ENCODE data around the gene ARVCF.

The ARVCF gene

DNA sequence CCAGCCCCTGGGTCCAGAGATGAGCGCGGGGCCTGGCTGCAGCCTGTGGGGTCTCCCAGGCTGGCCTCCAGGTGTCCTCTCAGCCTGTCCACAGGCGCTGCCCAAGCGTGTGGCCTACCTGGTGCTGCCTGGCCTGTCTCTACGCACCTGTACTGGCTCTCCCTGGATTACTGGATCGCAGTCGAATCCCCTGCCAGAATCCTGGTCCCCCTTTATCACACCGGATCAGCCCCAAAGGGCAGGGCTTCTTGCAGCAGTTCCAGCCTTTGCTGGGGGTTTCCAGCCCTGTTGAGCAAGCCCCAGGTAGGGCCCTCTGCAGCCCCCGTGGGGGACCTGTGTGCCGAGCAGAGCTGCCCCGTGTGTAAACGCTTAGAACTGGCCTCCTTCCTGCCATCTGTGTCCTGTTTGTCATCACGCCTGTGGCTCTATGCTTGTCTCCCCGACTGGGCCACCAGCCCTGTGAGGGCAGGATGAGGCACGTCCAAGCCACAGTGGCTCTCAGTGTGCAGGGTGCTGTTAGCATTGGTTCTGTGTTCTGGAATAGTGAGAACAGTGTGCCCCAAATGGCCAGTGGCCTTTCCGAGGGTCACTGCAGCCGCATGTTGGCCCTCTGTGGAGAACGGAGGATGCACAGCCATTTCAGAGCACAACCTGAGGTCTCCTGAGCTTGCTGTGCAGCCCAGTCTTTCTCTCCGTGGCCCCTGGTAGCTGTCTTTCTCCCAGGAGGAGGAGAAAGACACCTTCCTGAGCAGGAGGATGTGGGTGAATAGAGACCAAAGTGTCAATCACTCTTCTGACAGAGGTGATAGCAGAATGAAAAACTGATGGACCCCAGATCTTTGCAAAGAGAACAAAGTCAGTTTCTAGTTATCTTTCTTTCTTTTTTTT is 61.1 kb downstream of the ARVCF start:
- TF ChIP-seq TAF1 (IDR thresholded peaks at IDR 0.05; ENCODE audit: borderline replicate concordance, insufficient read depth, low read length) (no peak), POLR2AphosphoS5 (IDR thresholded peaks at IDR 0.05; ENCODE audit: low read depth, low read length) (no peak), FOXP2 (optimal IDR thresholded peaks at IDR 0.05; ENCODE audit: borderline replicate concordance, extremely low read depth, extremely low read length, insufficient read depth) (no peak), SIN3A (IDR thresholded peaks at IDR 0.05; ENCODE audit: borderline replicate concordance, insufficient read depth, low read length) (no peak)
- TF ChIP-seq, protein P1, sequence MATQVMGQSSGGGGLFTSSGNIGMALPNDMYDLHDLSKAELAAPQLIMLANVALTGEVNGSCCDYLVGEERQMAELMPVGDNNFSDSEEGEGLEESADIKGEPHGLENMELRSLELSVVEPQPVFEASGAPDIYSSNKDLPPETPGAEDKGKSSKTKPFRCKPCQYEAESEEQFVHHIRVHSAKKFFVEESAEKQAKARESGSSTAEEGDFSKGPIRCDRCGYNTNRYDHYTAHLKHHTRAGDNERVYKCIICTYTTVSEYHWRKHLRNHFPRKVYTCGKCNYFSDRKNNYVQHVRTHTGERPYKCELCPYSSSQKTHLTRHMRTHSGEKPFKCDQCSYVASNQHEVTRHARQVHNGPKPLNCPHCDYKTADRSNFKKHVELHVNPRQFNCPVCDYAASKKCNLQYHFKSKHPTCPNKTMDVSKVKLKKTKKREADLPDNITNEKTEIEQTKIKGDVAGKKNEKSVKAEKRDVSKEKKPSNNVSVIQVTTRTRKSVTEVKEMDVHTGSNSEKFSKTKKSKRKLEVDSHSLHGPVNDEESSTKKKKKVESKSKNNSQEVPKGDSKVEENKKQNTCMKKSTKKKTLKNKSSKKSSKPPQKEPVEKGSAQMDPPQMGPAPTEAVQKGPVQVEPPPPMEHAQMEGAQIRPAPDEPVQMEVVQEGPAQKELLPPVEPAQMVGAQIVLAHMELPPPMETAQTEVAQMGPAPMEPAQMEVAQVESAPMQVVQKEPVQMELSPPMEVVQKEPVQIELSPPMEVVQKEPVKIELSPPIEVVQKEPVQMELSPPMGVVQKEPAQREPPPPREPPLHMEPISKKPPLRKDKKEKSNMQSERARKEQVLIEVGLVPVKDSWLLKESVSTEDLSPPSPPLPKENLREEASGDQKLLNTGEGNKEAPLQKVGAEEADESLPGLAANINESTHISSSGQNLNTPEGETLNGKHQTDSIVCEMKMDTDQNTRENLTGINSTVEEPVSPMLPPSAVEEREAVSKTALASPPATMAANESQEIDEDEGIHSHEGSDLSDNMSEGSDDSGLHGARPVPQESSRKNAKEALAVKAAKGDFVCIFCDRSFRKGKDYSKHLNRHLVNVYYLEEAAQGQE (IDR thresholded peaks at IDR 0.05; ENCODE audit: insufficient read depth in 1 of 2, low read depth in 2 of 2, low read length in 2 of 2) = no peak

DNA sequence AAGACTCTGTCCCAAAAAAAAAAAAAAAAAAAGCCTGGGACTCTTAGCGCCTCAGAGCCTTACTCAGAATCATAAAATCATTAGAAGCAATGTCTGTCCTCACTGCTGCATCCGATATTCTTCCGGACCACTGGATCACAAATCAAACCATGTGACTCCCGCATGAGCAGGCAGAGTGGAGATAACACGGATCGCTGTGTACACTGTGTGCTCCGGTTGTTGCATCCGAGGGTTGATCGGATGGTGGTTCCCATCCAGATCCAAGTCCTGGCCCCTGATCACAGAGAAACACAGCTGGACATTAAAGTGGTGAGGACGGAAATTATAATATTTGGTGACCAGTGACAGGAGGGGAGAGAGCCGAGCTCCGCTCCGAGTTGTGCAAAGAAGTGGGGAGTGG is 65.3 kb downstream of the ARVCF start:
- TF ChIP-seq, protein P1 (IDR thresholded peaks at IDR 0.05; ENCODE audit: insufficient read depth in 1 of 2, low read depth in 2 of 2, low read length in 2 of 2) = no peak
- no peak for TF ChIP-seq POLR2AphosphoS5 (IDR thresholded peaks at IDR 0.05; ENCODE audit: low read depth, low read length)
- TF ChIP-seq FOXP2 (optimal IDR thresholded peaks at IDR 0.05; ENCODE audit: borderline replicate concordance, extremely low read depth, extremely low read length, insufficient read depth) = no peak
- TF ChIP-seq TAF1 (IDR thresholded peaks at IDR 0.05; ENCODE audit: borderline replicate concordance, insufficient read depth, low read length) = no peak
- TF ChIP-seq SIN3A (IDR thresholded peaks at IDR 0.05; ENCODE audit: borderline replicate concordance, insufficient read depth, low read length) = no peak

DNA sequence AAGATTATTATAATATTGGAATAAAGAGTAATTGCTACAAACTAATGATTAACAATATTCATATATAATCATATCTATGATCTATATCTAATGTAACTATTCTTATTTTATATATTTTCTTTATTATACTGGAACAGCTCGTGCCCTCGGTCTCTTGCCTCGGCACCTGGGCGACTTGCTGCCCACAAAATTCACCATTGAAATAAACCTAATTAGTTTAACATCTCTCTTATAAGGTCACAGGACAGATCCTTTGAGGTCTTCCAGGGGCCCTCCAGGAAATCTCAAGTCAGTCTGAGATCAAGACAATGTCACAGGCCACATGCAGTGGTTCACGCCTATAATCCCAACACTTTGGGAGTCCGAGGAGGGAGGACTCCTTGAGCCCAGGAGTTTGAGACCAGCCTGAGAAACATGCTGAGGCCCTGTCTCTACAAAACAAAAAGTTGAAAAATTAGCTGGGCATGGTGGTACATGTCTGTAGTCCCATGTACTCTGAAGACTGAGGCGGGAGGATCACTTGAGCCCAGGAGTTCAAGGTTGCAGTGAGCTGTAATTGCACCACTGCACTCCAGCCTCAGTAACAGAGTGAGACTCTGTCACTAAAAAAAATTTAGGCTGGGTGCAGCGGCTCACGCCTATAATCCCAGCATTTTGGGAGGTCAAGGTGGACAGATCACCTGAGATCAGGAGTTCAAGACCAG is 68.4 kb downstream of the ARVCF start:
- no peak for TF ChIP-seq FOXP2 (optimal IDR thresholded peaks at IDR 0.05; ENCODE audit: borderline replicate concordance, extremely low read depth, extremely low read length, insufficient read depth)
- TF ChIP-seq, protein P1 (IDR thresholded peaks at IDR 0.05; ENCODE audit: insufficient read depth in 1 of 2, low read depth in 2 of 2, low read length in 2 of 2) = no peak
- no peak for TF ChIP-seq POLR2AphosphoS5 (IDR thresholded peaks at IDR 0.05; ENCODE audit: low read depth, low read length)
- no peak for TF ChIP-seq SIN3A (IDR thresholded peaks at IDR 0.05; ENCODE audit: borderline replicate concordance, insufficient read depth, low read length)
- TF ChIP-seq TAF1 (IDR thresholded peaks at IDR 0.05; ENCODE audit: borderline replicate concordance, insufficient read depth, low read length) = no peak

DNA sequence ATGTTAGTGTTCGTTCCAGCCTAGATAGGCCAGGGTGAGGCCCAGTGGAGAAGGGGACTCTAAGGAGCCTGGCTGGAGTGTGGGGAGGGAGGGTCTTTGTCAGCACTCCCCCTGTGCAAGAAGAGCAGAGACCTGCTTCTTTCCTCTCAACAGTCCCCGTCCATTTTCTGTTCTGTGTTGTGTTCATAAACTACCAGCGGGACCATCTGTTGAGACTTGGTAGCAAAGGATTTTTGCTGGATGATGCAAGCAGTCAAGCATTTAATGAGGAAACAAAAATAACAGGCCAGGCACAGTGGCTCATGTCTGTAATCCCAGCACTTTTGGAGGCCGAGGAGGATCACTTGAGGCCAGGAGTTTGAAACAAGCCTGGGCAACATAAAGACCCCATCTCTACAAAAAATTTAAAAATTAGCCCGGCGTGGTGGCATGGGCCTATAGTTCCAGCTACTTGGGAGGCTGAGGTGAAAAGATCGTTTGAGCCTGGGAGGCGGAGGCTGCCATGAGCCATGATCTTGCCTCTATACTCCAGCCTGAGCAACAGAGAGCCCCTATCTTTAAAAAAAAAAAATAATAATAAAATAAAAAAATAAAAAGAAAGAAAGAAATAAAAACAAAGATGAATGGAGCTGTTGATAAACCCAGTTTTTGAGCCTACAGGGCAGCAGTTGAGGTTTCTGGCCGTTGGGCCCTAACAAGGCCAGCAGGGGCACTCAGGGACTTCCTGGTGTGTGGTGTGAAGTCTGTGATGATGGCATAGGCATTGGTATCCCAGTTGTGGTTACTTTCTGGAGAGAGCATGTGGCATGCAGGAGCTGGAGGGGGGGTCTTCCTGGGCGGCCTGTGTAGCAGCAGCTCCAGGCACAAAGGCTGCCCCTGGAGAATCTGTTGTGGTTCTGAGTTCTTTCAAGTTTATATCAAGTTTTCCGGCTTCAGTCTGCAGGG is 73.3 kb downstream of the ARVCF start:
- TF ChIP-seq SIN3A (IDR thresholded peaks at IDR 0.05; ENCODE audit: borderline replicate concordance, insufficient read depth, low read length) (no peak), POLR2AphosphoS5 (IDR thresholded peaks at IDR 0.05; ENCODE audit: low read depth, low read length) (no peak), FOXP2 (optimal IDR thresholded peaks at IDR 0.05; ENCODE audit: borderline replicate concordance, extremely low read depth, extremely low read length, insufficient read depth) (no peak), TAF1 (IDR thresholded peaks at IDR 0.05; ENCODE audit: borderline replicate concordance, insufficient read depth, low read length) (no peak)
- TF ChIP-seq, protein P1 (IDR thresholded peaks at IDR 0.05; ENCODE audit: insufficient read depth in 1 of 2, low read depth in 2 of 2, low read length in 2 of 2) = no peak

Measured in PFSK-1 (cell line).